NCI-H526 treated with DMSO at 0.1 percent for 48 hours (cell line): ENCODE data around the gene TTBK1.

Source experiments
- DNase-seq: peaks from one replicate; lab custom pipeline; 2025; lab: John Stamatoyannopoulos, UW

TTBK1 gene

GRCh38 chr6:43255408-43256054, 12.2 kb downstream of the TTBK1 start:
- DNase-seq = no peak

- DNase-seq = no peak
Observed at GRCh38 chr6:43256670-43257366, 13.5 kb downstream of the TTBK1 start.

- peak; percentile 64 for DNase-seq
Observed at GRCh38 chr6:43257367-43258145, 14.3 kb downstream of the TTBK1 start.

- no peak for DNase-seq
Observed at GRCh38 chr6:43258180-43258579, 14.9 kb downstream of the TTBK1 start.

- DNase-seq = no peak
Observed at GRCh38 chr6:43258807-43259686, 15.8 kb downstream of the TTBK1 start.

- no peak for DNase-seq
Observed at GRCh38 chr6:43260791-43261190, 17.5 kb downstream of the TTBK1 start.

GRCh38 chr6:43261198-43261597, 17.9 kb downstream of the TTBK1 start:
- DNase-seq = no peak

GRCh38 chr6:43262000-43262779, 18.9 kb downstream of the TTBK1 start:
- no peak for DNase-seq

GRCh38 chr6:43262780-43263313, 19.6 kb downstream of the TTBK1 start:
- DNase-seq = no peak

GRCh38 chr6:43263314-43264178, 20.3 kb downstream of the TTBK1 start:
- peak; percentile 27 for DNase-seq

GRCh38 chr6:43264599-43265145, 21.4 kb downstream of the TTBK1 start:
- DNase-seq = no peak

- no peak for DNase-seq
Observed at GRCh38 chr6:43265564-43265963, 22.3 kb downstream of the TTBK1 start.

- DNase-seq = no peak
Observed at GRCh38 chr6:43267619-43268354, 24.5 kb downstream of the TTBK1 start.

- no peak for DNase-seq
Observed at GRCh38 chr6:43268355-43268700, 25.0 kb downstream of the TTBK1 start.

- DNase-seq = no peak
Observed at GRCh38 chr6:43268782-43269272, 25.5 kb downstream of the TTBK1 start.

- DNase-seq = no peak
Observed at GRCh38 chr6:43269273-43270007, 26.2 kb downstream of the TTBK1 start.

- DNase-seq = peak; percentile 9
Observed at GRCh38 chr6:43271103-43271815, 28.0 kb downstream of the TTBK1 start.
